ENCODE results near the gene POU2AF1.
"Not testable (repeated sequence)": the region's sequence is repeated elsewhere in the genome, so short reads cannot be mapped to it uniquely, and the experiment has no call there.

POU2AF1 gene

GRCh38 chr11:111402411-111402810 lies 23.3 kb upstream of the POU2AF1 start:
- TF ChIP-seq CTCF (conservative IDR thresholded peaks at IDR 0.05) = no peak
- H3K27ac ChIP-seq = peak overlapping the region; percentile 74

GRCh38 chr11:111401957-111402356 lies 22.9 kb upstream of the POU2AF1 start:
- H3K27ac ChIP-seq = peak overlapping the region; percentile 74

GRCh38 chr11:111400595-111400994 lies 21.5 kb upstream of the POU2AF1 start:
- no peak overlapping the region; the same call in 1 of the 2 replicates for H3K27ac ChIP-seq
- no peak for TF ChIP-seq CTCF (conservative IDR thresholded peaks at IDR 0.05)

GRCh38 chr11:111399187-111400031 lies 20.3 kb upstream of the POU2AF1 start:
- TF ChIP-seq CTCF (conservative IDR thresholded peaks at IDR 0.05) = no peak
- H3K27ac ChIP-seq = no peak overlapping the region

GRCh38 chr11:111397034-111397433 lies 18.0 kb upstream of the POU2AF1 start:
- no peak for TF ChIP-seq CTCF (conservative IDR thresholded peaks at IDR 0.05)
- no peak overlapping the region for H3K27ac ChIP-seq

- no peak overlapping the region for H3K27ac ChIP-seq
- TF ChIP-seq CTCF (conservative IDR thresholded peaks at IDR 0.05) = no peak
Observed at GRCh38 chr11:111395749-111396148, 16.7 kb upstream of the POU2AF1 start.

GRCh38 chr11:111395081-111395480 lies 16.0 kb upstream of the POU2AF1 start:
- TF ChIP-seq CTCF (conservative IDR thresholded peaks at IDR 0.05) = no peak
- H3K27ac ChIP-seq = no peak overlapping the region

- H3K27ac ChIP-seq = not testable (repeated sequence)
Observed at GRCh38 chr11:111394147-111394546, 15.1 kb upstream of the POU2AF1 start.

Data from VCaP (cell line).